Neuronal stem cell (in vitro differentiated cells): ENCODE data around the gene CD53.

Source experiments
- DNase-seq: peaks from one replicate; pipeline ENCODE4 v3.0.0-alpha.2; 2013; ENCODE audit warnings: low spot score
- H2AFZ ChIP-seq: one replicate; pipeline ENCODE4 v1.6.1; 2013; ENCODE audit warnings: mild to moderate bottlenecking, low read length, inconsistent platforms
- H2AK5ac ChIP-seq: 2 replicates; pipeline ENCODE4 v1.6.1; 2013; ENCODE audit warnings: low read depth, mild to moderate bottlenecking, inconsistent platforms, low read length, moderate library complexity, mixed read lengths
- H2BK120ac ChIP-seq: 2 replicates; pipeline ENCODE4 v1.6.1; 2013; ENCODE audit warnings: low read depth, mild to moderate bottlenecking, inconsistent platforms, low read length, moderate library complexity, mixed read lengths
- H2BK12ac ChIP-seq: one replicate; pipeline ENCODE4 v1.6.1; 2013; ENCODE audit warnings: low read length, inconsistent platforms
- H2BK15ac ChIP-seq: 2 replicates; pipeline ENCODE4 v1.6.1; 2013; ENCODE audit warnings: mild to moderate bottlenecking, low read length, inconsistent platforms, mixed read lengths
- H2BK5ac ChIP-seq: one replicate; pipeline ENCODE4 v1.6.1; 2013; ENCODE audit warnings: inconsistent platforms, mild to moderate bottlenecking, low read length, moderate library complexity
- H3K14ac ChIP-seq: one replicate; pipeline ENCODE4 v1.6.1; 2013; ENCODE audit warnings: low read length, inconsistent platforms
- H3K18ac ChIP-seq: 2 replicates; pipeline ENCODE4 v1.6.1; 2013; ENCODE audit warnings: low read length, inconsistent platforms
- H3K23ac ChIP-seq: 2 replicates; pipeline ENCODE4 v1.6.1; 2013; ENCODE audit warnings: low read depth, mild to moderate bottlenecking, mixed read lengths, low read length, inconsistent platforms; ENCODE audit not compliant: poor library complexity
- H3K27ac ChIP-seq: replicated peaks from 3 replicates; pipeline ENCODE4 v1.5.1; 2013; ENCODE audit warnings: low read length, inconsistent platforms
- H3K27me3 ChIP-seq, 3 experiments: 2 replicates each; pipeline ENCODE4 v1.6.1; 2013; ENCODE audit warnings: low read length in 3 of 3, mild to moderate bottlenecking in 2 of 3, inconsistent platforms in 1 of 3, low read depth in 1 of 3, mixed read lengths in 1 of 3, moderate library complexity in 1 of 3; ENCODE audit not compliant: control insufficient read depth in 3 of 3, insufficient read depth in 3 of 3
- H3K36me3 ChIP-seq, 2 donors: replicated peaks in 1 of 2; 2 replicates each; pipeline ENCODE4 v1.6.1; 2013; ENCODE audit warnings: low read length in 2 of 2; ENCODE audit not compliant: control insufficient read depth in 2 of 2, insufficient read depth in 2 of 2
- H3K4ac ChIP-seq: 2 replicates; pipeline ENCODE4 v1.6.1; 2013; ENCODE audit warnings: inconsistent platforms, mild to moderate bottlenecking, low read length, moderate library complexity
- H3K4me1 ChIP-seq, 2 donors: 1 replicate in 1 of 2; 2 replicates in 1 of 2; pipeline ENCODE4 v1.6.1; 2013; ENCODE audit warnings: low read length in 2 of 2, low read depth in 1 of 2; ENCODE audit not compliant: control insufficient read depth in 2 of 2, insufficient read depth in 1 of 2
- H3K4me2 ChIP-seq: one replicate; pipeline ENCODE4 v1.6.1; 2013; ENCODE audit warnings: mild to moderate bottlenecking, low read length, inconsistent platforms; ENCODE audit not compliant: insufficient read depth, poor library complexity, severe bottlenecking
- H3K4me3 ChIP-seq, 2 donors: 2 replicates each; pipeline ENCODE4 v1.5.1; 2013; ENCODE audit warnings: low read length in 2 of 2, mild to moderate bottlenecking in 2 of 2, inconsistent platforms in 1 of 2, moderate library complexity in 1 of 2
- H3K79me1 ChIP-seq: one replicate; pipeline ENCODE4 v1.6.1; 2013; ENCODE audit warnings: low read depth, mild to moderate bottlenecking, inconsistent platforms, low read length, moderate library complexity
- H3K9ac ChIP-seq: one replicate; pipeline ENCODE4 v1.6.1; 2013; ENCODE audit warnings: mild to moderate bottlenecking, low read depth, low read length, inconsistent platforms; ENCODE audit not compliant: poor library complexity
- H3K9me3 ChIP-seq, 2 donors: replicated peaks in 1 of 2; 2 replicates each; pipeline versions ENCODE3 to v1.6.1; 2013; ENCODE audit warnings: low read length in 2 of 2, mild to moderate bottlenecking in 2 of 2, inconsistent platforms in 1 of 2, low read depth in 1 of 2, mixed read lengths in 1 of 2, moderate library complexity in 1 of 2; ENCODE audit not compliant: control insufficient read depth in 2 of 2, insufficient read depth in 1 of 2
- H4K8ac ChIP-seq: one replicate; pipeline ENCODE4 v1.6.1; 2013; ENCODE audit warnings: low read depth, mild to moderate bottlenecking, inconsistent platforms, low read length, moderate library complexity
- H4K91ac ChIP-seq: one replicate; pipeline ENCODE4 v1.6.1; 2013; ENCODE audit warnings: low read length, low read depth, mild to moderate bottlenecking, inconsistent platforms; ENCODE audit not compliant: poor library complexity
- WGBS, 2 donors: extraction: QIAGEN DNeasy Blood & Tissue Kit; methylation state at CpG; one replicate each; pipeline ENCODE4 v1.1.7; 2013; ENCODE audit warnings: missing lambda C conversion rate in 2 of 2, mixed read lengths in 1 of 2; ENCODE audit not compliant: insufficient read length in 2 of 2, insufficient replicate concordance in 1 of 2; ENCODE audit errors: extremely low coverage in 2 of 2; 5-methylcytosine and 5-hydroxymethylcytosine counted together

CD53 gene

GRCh38 chr1:110872366-110872744 is 593 bp upstream of the CD53 start:
- no peak overlapping the region for H3K14ac ChIP-seq
- no peak overlapping the region for H4K8ac ChIP-seq
- peaks cover 0 to 3% (median 0%) of the 10 kb centered on the region in 3 experiments for H3K27me3 ChIP-seq
- H2BK5ac ChIP-seq, result no peak overlapping the region
- no peaks in the 10 kb centered on the region for H3K36me3 ChIP-seq
- no peak overlapping the region for H3K23ac ChIP-seq
- H3K4me3 ChIP-seq, result no peak overlapping the region
- no peak overlapping the region for H3K4me2 ChIP-seq
- no peak overlapping the region for H2BK15ac ChIP-seq
- no peak overlapping the region for H2BK120ac ChIP-seq
- no peak overlapping the region for H3K18ac ChIP-seq
- no peak overlapping the region for H2BK12ac ChIP-seq
- peaks cover 0 to 2% of the 10 kb centered on the region in 2 donors for H3K9me3 ChIP-seq
- no CpG with 5 or more reads among the region's 2 CpGs for WGBS, 2 donors
- no peaks in the 10 kb centered on the region for H3K4me1 ChIP-seq
- H4K91ac ChIP-seq, result no peak overlapping the region
- no peak overlapping the region for H3K4ac ChIP-seq
- H2AK5ac ChIP-seq, result no peak overlapping the region
- no peak for DNase-seq
- no peak overlapping the region for H3K27ac ChIP-seq
- no peaks in the 10 kb centered on the region for H3K79me1 ChIP-seq
- H2AFZ ChIP-seq, result peak overlapping the region; percentile 53
- no peak overlapping the region for H3K9ac ChIP-seq

GRCh38 chr1:110873856-110874255 is 908 bp downstream of the CD53 start:
- Histone ChIP-seq H3K9me3 (peaks cover 0 to 2% of the 10 kb centered on the region in 2 donors), H4K8ac (no peak overlapping the region), H2BK15ac (no peak overlapping the region), H3K23ac (no peak overlapping the region), H3K4me1 (no peaks in the 10 kb centered on the region), H2AK5ac (no peak overlapping the region), H2AFZ (no peak overlapping the region), H2BK120ac (no peak overlapping the region), H4K91ac (no peak overlapping the region), H3K79me1 (no peaks in the 10 kb centered on the region), H3K4ac (no peak overlapping the region), H2BK12ac (no peak overlapping the region), H2BK5ac (no peak overlapping the region), H3K4me3 (no peak overlapping the region), H3K4me2 (no peak overlapping the region), H3K27me3 (peaks cover 0 to 3% (median 0%) of the 10 kb centered on the region in 3 experiments), H3K36me3 (no peaks in the 10 kb centered on the region), H3K9ac (no peak overlapping the region), H3K14ac (no peak overlapping the region), H3K27ac (no peak overlapping the region), H3K18ac (no peak overlapping the region)
- no peak for DNase-seq
- no CpG with 5 or more reads among the region's 4 CpGs for WGBS, 2 donors

GRCh38 chr1:110874324-110875215 is 1.6 kb downstream of the CD53 start:
- no peaks in the 10 kb centered on the region for H3K79me1 ChIP-seq
- no peak overlapping the region for H3K4me2 ChIP-seq
- no peak overlapping the region for H3K9ac ChIP-seq
- H3K4me3 ChIP-seq, result no peak overlapping the region
- no peak overlapping the region for H3K14ac ChIP-seq
- no peak overlapping the region for H2AK5ac ChIP-seq
- no peak overlapping the region for H3K4ac ChIP-seq
- H4K91ac ChIP-seq, result no peak overlapping the region
- no CpG with 5 or more reads among the region's 3 CpGs for WGBS, 2 donors
- no peak overlapping the region for H4K8ac ChIP-seq
- no peaks in the 10 kb centered on the region for H3K36me3 ChIP-seq
- H2AFZ ChIP-seq, result no peak overlapping the region
- no peak overlapping the region for H2BK12ac ChIP-seq
- H3K4me1 ChIP-seq, result no peaks in the 10 kb centered on the region
- no peak for DNase-seq
- H3K27ac ChIP-seq, result no peak overlapping the region
- H3K23ac ChIP-seq, result no peak overlapping the region
- peaks cover 0 to 2% of the 10 kb centered on the region in 2 donors for H3K9me3 ChIP-seq
- H2BK120ac ChIP-seq, result no peak overlapping the region
- no peak overlapping the region for H3K18ac ChIP-seq
- no peak overlapping the region for H2BK5ac ChIP-seq
- H2BK15ac ChIP-seq, result no peak overlapping the region
- H3K27me3 ChIP-seq, result peaks cover 0 to 3% (median 0%) of the 10 kb centered on the region in 3 experiments

- no peaks in the 10 kb centered on the region for H3K79me1 ChIP-seq
- H3K23ac ChIP-seq, result no peak overlapping the region
- H3K9ac ChIP-seq, result no peak overlapping the region
- no peak overlapping the region for H2BK15ac ChIP-seq
- no peak overlapping the region for H4K8ac ChIP-seq
- no peaks in the 10 kb centered on the region for H3K36me3 ChIP-seq
- H4K91ac ChIP-seq, result no peak overlapping the region
- H2BK120ac ChIP-seq, result no peak overlapping the region
- H3K27me3 ChIP-seq, result peaks cover 0 to 3% (median 0%) of the 10 kb centered on the region in 3 experiments
- no peak overlapping the region for H3K4me2 ChIP-seq
- no peak overlapping the region for H2AK5ac ChIP-seq
- H3K4ac ChIP-seq, result no peak overlapping the region
- H2AFZ ChIP-seq, result no peak overlapping the region
- peak overlapping the region; percentile 63 for H3K14ac ChIP-seq
- DNase-seq, result no peak
- H2BK5ac ChIP-seq, result peak overlapping the region; percentile 49
- peak overlapping the region; percentile 52 for H3K18ac ChIP-seq
- peak overlapping the region; percentile 75 for H2BK12ac ChIP-seq
- no CpG with 5 or more reads among the region's 3 CpGs for WGBS, 2 donors
- H3K27ac ChIP-seq, result no peak overlapping the region
- no peak overlapping the region for H3K4me3 ChIP-seq
- no peaks in the 10 kb centered on the region for H3K4me1 ChIP-seq
- peaks cover 0 to 2% of the 10 kb centered on the region in 2 donors for H3K9me3 ChIP-seq
Measured at GRCh38 chr1:110875216-110875731, 2.3 kb downstream of the CD53 start.
